Prostate gland (tissue), 2 donors: ENCODE measurements around the gene RING1. TPM values are rescaled to one million over a fixed set of nuclear protein-coding genes. Genes with fewer than 3 reads are reported as not detected.

ENCODE experiments used
- DNase-seq: peaks from one replicate; pipeline ENCODE4 v3.0.0-alpha.2; 2019; ENCODE audit warnings: low spot score
- H3K27ac ChIP-seq, 2 donors: fragments of 200-600 bp; sonication (generic); 2 replicates each; pipeline ENCODE4 v1.5.1; 2017 to 2019
- H3K27me3 ChIP-seq: fragments of 200-600 bp; sonication (generic); replicated peaks from 2 replicates; pipeline ENCODE4 v1.5.1; 2019; ENCODE audit not compliant: insufficient read depth
- H3K36me3 ChIP-seq, 2 donors: fragments of 200-600 bp; sonication (generic); 1 replicate in 1 of 2; 2 replicates in 1 of 2; pipeline versions ENCODE4 v1.5.1 to v1.8.1; 2017 to 2019
- H3K4me1 ChIP-seq: fragments of 200-600 bp; sonication (generic); replicated peaks from 2 replicates; pipeline ENCODE4 v1.5.1; 2019
- H3K4me3 ChIP-seq, 2 donors: fragments of 200-600 bp; sonication (generic); 2 replicates each; pipeline ENCODE4 v1.5.1; 2017 to 2019
- H3K9me3 ChIP-seq: fragments of 200-600 bp; sonication (generic); 2 replicates; pipeline ENCODE4 v1.5.1; 2017
- CTCF ChIP-seq, 4 experiments: fragments of 200-600 bp in 2 of 4; fragments of 450-650 bp in 2 of 4; sonication (generic) in 2 of 4; IDR thresholded peaks; 1 replicate in 3 of 4; 2 replicates in 1 of 4; pipeline ENCODE4 v1.5.1; 2016 to 2019; ENCODE audit warnings: antibody characterized with exemption in 4 of 4, mild to moderate bottlenecking in 2 of 4, moderate library complexity in 2 of 4
- POLR2A ChIP-seq: fragments of 450-650 bp; IDR thresholded peaks from one replicate; pipeline ENCODE4 v1.6.1; 2016; ENCODE audit warnings: antibody characterized with exemption, mild to moderate bottlenecking
- POLR2AphosphoS5 ChIP-seq: sonication (generic); formaldehyde crosslinking; IDR thresholded peaks from one replicate; pipeline ENCODE4 v1.6.1; 2017; ENCODE audit warnings: antibody characterized with exemption
- WGBS: methylation state at CpG from one replicate; pipeline ENCODE4 v1.1.5; 2018; 5-methylcytosine and 5-hydroxymethylcytosine counted together
- intact Hi-C: fragments of 100-400 bp; cut with DNase I; formaldehyde crosslinking; loops from one replicate; pipeline ENCODE4 v1.14.2; 2022
- total RNA-seq, 2 donors: library from RNA; depleted of rRNA; stranded (reverse); fragments of >200 nt; gene quantifications; one replicate each; pipeline ENCODE4 v1.1.0, GENCODE V29; 2016

RING1 gene
- total RNA-seq, 2 donors from 2014 or later, result 23.9 to 30.8 TPM

- TF ChIP-seq POLR2AphosphoS5 (no peak), POLR2A (no peak), CTCF (IDR thresholded peaks at IDR 0.05) (no peak)
- Histone ChIP-seq H3K27ac (no peak overlapping the region), H3K27me3 (no peaks in the 10 kb centered on the region), H3K36me3 (peaks cover 0 to 10% of the 10 kb centered on the region in 2 donors), H3K4me1 (peaks cover 7% of the 10 kb centered on the region), H3K4me3 (no peak overlapping the region), H3K9me3 (no peaks in the 10 kb centered on the region)
- intact Hi-C loops, result no loop called here
- DNase-seq, result no peak
- 84% methylated on average over 11 of the region's 11 CpGs for WGBS
These were observed 17.7 kb upstream of the RING1 start for GRCh38 chr6:33190504-33191107.

GRCh38 chr6:33191383-33192104 lies 16.8 kb upstream of the RING1 start:
- intact Hi-C loops, result no loop called here
- TF ChIP-seq POLR2A (no peak), CTCF (IDR thresholded peaks at IDR 0.05) (no peak), POLR2AphosphoS5 (no peak)
- no peak for DNase-seq
- Histone ChIP-seq H3K27me3 (no peaks in the 10 kb centered on the region), H3K4me1 (peaks cover 7% of the 10 kb centered on the region), H3K9me3 (no peaks in the 10 kb centered on the region), H3K27ac (no peak overlapping the region), H3K4me3 (no peak overlapping the region), H3K36me3 (peaks cover 0 to 11% of the 10 kb centered on the region in 2 donors)
- 51% methylated on average over 8 of the region's 8 CpGs for WGBS

- 16% methylated on average over 30 of the region's 35 CpGs for WGBS
- intact Hi-C loops, result no loop called here
- DNase-seq, result no peak
- Histone ChIP-seq H3K36me3 (peaks cover 0 to 11% of the 10 kb centered on the region in 2 donors), H3K4me3 (peak within 1 kb of the TSS; percentile 21 to 31), H3K9me3 (no peaks in the 10 kb centered on the region), H3K27me3 (no peaks in the 10 kb centered on the region), H3K4me1 (peaks cover 7% of the 10 kb centered on the region), H3K27ac (peak within 1 kb of the TSS in 1 of 2 donors; percentile 8)
- TF ChIP-seq POLR2AphosphoS5, result no peak
- TF ChIP-seq CTCF (IDR thresholded peaks at IDR 0.05), result no peak
These were observed 16.1 kb upstream of the RING1 start, which contains the start of gene COL11A2 for GRCh38 chr6:33192105-33192646. COL11A2 (minus strand) TSS chr6:33192467; CDS start chr6:33192240, 227 bp downstream.

- H3K36me3 ChIP-seq, result peaks cover 0 to 11% of the 10 kb centered on the region in 2 donors
- peaks cover 7% of the 10 kb centered on the region for H3K4me1 ChIP-seq
- H3K4me3 ChIP-seq, result peak overlapping the region; percentile 21 to 31
- H3K9me3 ChIP-seq, result no peaks in the 10 kb centered on the region
- TF ChIP-seq CTCF (IDR thresholded peaks at IDR 0.05), result no peak
- no peak for TF ChIP-seq POLR2AphosphoS5
- TF ChIP-seq POLR2A, result no peak
- no peak for DNase-seq
- intact Hi-C loops, result no loop called here
- 1% methylated on average over 67 of the region's 72 CpGs for WGBS
- peak overlapping the region in 1 of 2 donors; percentile 8 for H3K27ac ChIP-seq
- no peaks in the 10 kb centered on the region for H3K27me3 ChIP-seq
These were observed 15.4 kb upstream of the RING1 start for GRCh38 chr6:33192671-33193602.
